Ureter (tissue), 1 donor: ENCODE data around the gene FANCD2. TPM values are rescaled to one million over a fixed set of nuclear protein-coding genes. Genes with fewer than 3 reads are reported as not detected.
"Not testable (repeated sequence)": the region's sequence is repeated elsewhere in the genome, so short reads cannot be mapped to it uniquely, and the experiment has no call there.

Experiments
- DNase-seq: peaks from one replicate; pipeline ENCODE4 v3.0.0-alpha.2; 2020; ENCODE audit warnings: low spot score
- total RNA-seq: library from RNA; stranded (reverse); gene quantifications from one replicate; pipeline ENCODE4 v1.2.4, GENCODE V29; 2023
- donor health status: DM: yes; HTN: yes; CAD: no.

FANCD2 gene
- total RNA-seq, 1 donor from 2014 or later: 7.9 TPM

GRCh38 chr3:10106919-10107318 lies 80.7 kb downstream of the FANCD2 start:
- DNase-seq: no peak

GRCh38 chr3:10108091-10108490 lies 81.9 kb downstream of the FANCD2 start, which contains the start of gene FANCD2OS:
FANCD2OS (minus strand) TSS chr3:10108255; CDS start chr3:10104774, 3,481 bp downstream.
- no peak for DNase-seq

GRCh38 chr3:10115326-10116137 lies 89.3 kb downstream of the FANCD2 start, which contains the start of gene BRK1:
BRK1 (plus strand) TSS chr3:10115675; CDS start chr3:10115702, 27 bp downstream.
- DNase-seq: peak; percentile 94

GRCh38 chr3:10116138-10116460 lies 89.9 kb downstream of the FANCD2 start:
- DNase-seq: no peak

- DNase-seq: no peak
Observed at GRCh38 chr3:10116928-10117327, 90.7 kb downstream of the FANCD2 start.

- DNase-seq: no peak
Observed at GRCh38 chr3:10119376-10119775, 93.1 kb downstream of the FANCD2 start.

- DNase-seq: no peak
Observed at GRCh38 chr3:10121064-10121463, 94.8 kb downstream of the FANCD2 start.

GRCh38 chr3:10122724-10123123 lies 96.5 kb downstream of the FANCD2 start:
- no peak for DNase-seq

- not testable (repeated sequence) for DNase-seq
Observed at GRCh38 chr3:10135872-10136271, 109.6 kb downstream of the FANCD2 start.

GRCh38 chr3:10136426-10137005 lies 110.3 kb downstream of the FANCD2 start:
- no peak for DNase-seq

- no peak for DNase-seq
Observed at GRCh38 chr3:10137178-10137577, 110.9 kb downstream of the FANCD2 start.

GRCh38 chr3:10140996-10141546 lies 114.8 kb downstream of the FANCD2 start:
- no peak for DNase-seq

- no peak for DNase-seq
Observed at GRCh38 chr3:10142707-10143560, 116.7 kb downstream of the FANCD2 start.

GRCh38 chr3:10145685-10146084 lies 119.4 kb downstream of the FANCD2 start:
- no peak for DNase-seq

GRCh38 chr3:10149226-10149625 lies 123.0 kb downstream of the FANCD2 start:
- no peak for DNase-seq

- DNase-seq: no peak
Observed at GRCh38 chr3:10150987-10151386, 124.8 kb downstream of the FANCD2 start.

Other genes starting within 250 kb of the FANCD2 start
- 54.6 TPM for gene TADA3, start 234.0 kb upstream of the FANCD2 start, total RNA-seq
- 166 TPM for gene ARPC4, start 233.4 kb upstream of the FANCD2 start, total RNA-seq
- 98.3 TPM for gene TTLL3, start 216.2 kb upstream of the FANCD2 start, total RNA-seq
- 33.9 TPM for gene RPUSD3, start 182.4 kb upstream of the FANCD2 start, total RNA-seq
- gene CIDEC, start 146.2 kb upstream of the FANCD2 start, total RNA-seq: 1.1 TPM
- 26.6 TPM for gene JAGN1, start 135.8 kb upstream of the FANCD2 start, total RNA-seq
- gene IL17RE, start 123.6 kb upstream of the FANCD2 start, total RNA-seq: 11.9 TPM
- gene IL17RC, start 109.3 kb upstream of the FANCD2 start, total RNA-seq: 34.0 TPM
- gene CRELD1, start 92.6 kb upstream of the FANCD2 start, total RNA-seq: 37.0 TPM
- 3.5 TPM for gene PRRT3, start 74.0 kb upstream of the FANCD2 start, total RNA-seq
- 63.1 TPM for gene EMC3, start 39.6 kb upstream of the FANCD2 start, total RNA-seq
- gene FANCD2OS, start 81.8 kb downstream of the FANCD2 start, total RNA-seq: not detected
- 158 TPM for gene BRK1, start 89.2 kb downstream of the FANCD2 start, total RNA-seq
- gene VHL, start 115.3 kb downstream of the FANCD2 start, total RNA-seq: 55.3 TPM
- 20.3 TPM for gene IRAK2, start 138.5 kb downstream of the FANCD2 start, total RNA-seq
- gene TATDN2, start 222.0 kb downstream of the FANCD2 start, total RNA-seq: 37.8 TPM